ENCODE data around the gene NTNG1. TPM values are rescaled to one million over a fixed set of nuclear protein-coding genes. Genes with fewer than 3 reads are reported as not detected.
"Not testable (repeated sequence)": the region's sequence is repeated elsewhere in the genome, so short reads cannot be mapped to it uniquely, and the experiment has no call there.

The NTNG1 gene
- polyA plus RNA-seq, 4 donors: 22.5 to 40.0 (median 29.9) TPM

- peak in 2 of 4 donors; percentile 29 to 51 for DNase-seq (ENCODE audit: low read depth in 4 of 4, low spot score in 2 of 4)
These were observed 1.3 kb downstream of the NTNG1 start for GRCh38 chr1:107142140-107142542.

- DNase-seq (ENCODE audit: low read depth in 4 of 4, low spot score in 2 of 4): no peak
These were observed 1.8 kb downstream of the NTNG1 start for GRCh38 chr1:107142666-107143065.

- no peak for DNase-seq (ENCODE audit: low read depth in 4 of 4, low spot score in 2 of 4)
These were observed 4.8 kb downstream of the NTNG1 start for GRCh38 chr1:107145637-107146036.

- DNase-seq (ENCODE audit: low read depth in 4 of 4, low spot score in 2 of 4): no peak
These were observed 7.0 kb downstream of the NTNG1 start for GRCh38 chr1:107147843-107148242.

GRCh38 chr1:107149946-107150345 is 9.1 kb downstream of the NTNG1 start:
- no peak for DNase-seq (ENCODE audit: low read depth in 4 of 4, low spot score in 2 of 4)

- no peak for DNase-seq (ENCODE audit: low read depth in 4 of 4, low spot score in 2 of 4)
These were observed 10.5 kb downstream of the NTNG1 start for GRCh38 chr1:107151295-107151694.

- no peak for DNase-seq (ENCODE audit: low read depth in 4 of 4, low spot score in 2 of 4)
These were observed 11.6 kb downstream of the NTNG1 start for GRCh38 chr1:107152395-107152794.

GRCh38 chr1:107153014-107153413 is 12.2 kb downstream of the NTNG1 start:
- DNase-seq (ENCODE audit: low read depth in 4 of 4, low spot score in 2 of 4): no peak

- no peak for DNase-seq (ENCODE audit: low read depth in 4 of 4, low spot score in 2 of 4)
These were observed 17.7 kb downstream of the NTNG1 start for GRCh38 chr1:107158496-107158895.

GRCh38 chr1:107158991-107159390 is 18.2 kb downstream of the NTNG1 start:
- no peak for DNase-seq (ENCODE audit: low read depth in 4 of 4, low spot score in 2 of 4)

GRCh38 chr1:107162745-107163144 is 21.9 kb downstream of the NTNG1 start:
- DNase-seq (ENCODE audit: low read depth in 4 of 4, low spot score in 2 of 4): no peak

GRCh38 chr1:107164901-107165300 is 24.1 kb downstream of the NTNG1 start:
- not testable (repeated sequence) for DNase-seq (ENCODE audit: low read depth in 4 of 4, low spot score in 2 of 4)

GRCh38 chr1:107169615-107170014 is 28.8 kb downstream of the NTNG1 start:
- no peak for DNase-seq (ENCODE audit: low read depth in 4 of 4, low spot score in 2 of 4)

- no peak for DNase-seq (ENCODE audit: low read depth in 4 of 4, low spot score in 2 of 4)
These were observed 30.5 kb downstream of the NTNG1 start for GRCh38 chr1:107171333-107171732.

- DNase-seq (ENCODE audit: low read depth in 4 of 4, low spot score in 2 of 4): no peak
These were observed 31.8 kb downstream of the NTNG1 start for GRCh38 chr1:107172450-107173170.

- no peak for DNase-seq (ENCODE audit: low read depth in 4 of 4, low spot score in 2 of 4)
These were observed 34.5 kb downstream of the NTNG1 start for GRCh38 chr1:107175102-107175909.

- no peak for DNase-seq (ENCODE audit: low read depth in 4 of 4, low spot score in 2 of 4)
These were observed 40.6 kb downstream of the NTNG1 start for GRCh38 chr1:107181253-107181969.

- no peak for DNase-seq (ENCODE audit: low read depth in 4 of 4, low spot score in 2 of 4)
These were observed 42.2 kb downstream of the NTNG1 start for GRCh38 chr1:107183011-107183410.

- DNase-seq (ENCODE audit: low read depth in 4 of 4, low spot score in 2 of 4): no peak
These were observed 44.0 kb downstream of the NTNG1 start for GRCh38 chr1:107184888-107185287.

GRCh38 chr1:107187399-107187798 is 46.6 kb downstream of the NTNG1 start:
- no peak for DNase-seq (ENCODE audit: low read depth in 4 of 4, low spot score in 2 of 4)

GRCh38 chr1:107188160-107188559 is 47.3 kb downstream of the NTNG1 start:
- DNase-seq (ENCODE audit: low read depth in 4 of 4, low spot score in 2 of 4): no peak
